Panc1 (cell line): ENCODE results near the gene PROKR1.

ENCODE experiments used
- CTCF ChIP-seq: fragments of 450-650 bp; IDR thresholded peaks from 2 replicates; pipeline ENCODE4 v1.5.1; 2017; ENCODE audit warnings: mild to moderate bottlenecking
- POLR2AphosphoS5 ChIP-seq: IDR thresholded peaks from 2 replicates; pipeline ENCODE4 v1.6.1; 2012; ENCODE audit warnings: mild to moderate bottlenecking, low read depth, low read length, moderate library complexity
- REST ChIP-seq, 2 experiments: IDR thresholded peaks; 2 replicates each; pipeline ENCODE4 v1.6.1; 2011 to 2012; ENCODE audit warnings: low read depth in 2 of 2, control low read depth in 1 of 2, low read length in 1 of 2, mild to moderate bottlenecking in 1 of 2, moderate library complexity in 1 of 2; ENCODE audit not compliant: insufficient read depth in 1 of 2
- SIN3A ChIP-seq: IDR thresholded peaks from 2 replicates; pipeline ENCODE4 v1.6.1; 2012; ENCODE audit warnings: low read depth, mild to moderate bottlenecking, low read length, moderate library complexity, borderline replicate concordance; ENCODE audit not compliant: insufficient read depth
- TCF7L2 ChIP-seq: IDR thresholded peaks from 2 replicates; pipeline ENCODE4 v1.6.1; 2011; ENCODE audit warnings: mild to moderate bottlenecking, low read depth, low read length, inconsistent platforms

- TF ChIP-seq CTCF (no peak), POLR2AphosphoS5 (no peak), REST (IDR thresholded peaks at IDR 0.05; ENCODE audit: insufficient read depth in 1 of 2, low read depth in 2 of 2, low read length in 1 of 2) (no peak), TCF7L2 (no peak), SIN3A (no peak)
Measured at GRCh38 chr2:68659081-68659480, 15.7 kb downstream of the PROKR1 start.
